Metanephros (tissue), 1 donor: ENCODE data around the gene MOCS1. TPM values are rescaled to one million over a fixed set of nuclear protein-coding genes. Genes with fewer than 3 reads are reported as not detected.

Source experiments
- total RNA-seq: library from RNA; depleted of rRNA; stranded (reverse); fragments of >200 nt; gene quantifications from one replicate; pipeline ENCODE4 v1.2.3, GENCODE V29; 2014

MOCS1 gene
- 16.2 TPM for total RNA-seq

DNA sequence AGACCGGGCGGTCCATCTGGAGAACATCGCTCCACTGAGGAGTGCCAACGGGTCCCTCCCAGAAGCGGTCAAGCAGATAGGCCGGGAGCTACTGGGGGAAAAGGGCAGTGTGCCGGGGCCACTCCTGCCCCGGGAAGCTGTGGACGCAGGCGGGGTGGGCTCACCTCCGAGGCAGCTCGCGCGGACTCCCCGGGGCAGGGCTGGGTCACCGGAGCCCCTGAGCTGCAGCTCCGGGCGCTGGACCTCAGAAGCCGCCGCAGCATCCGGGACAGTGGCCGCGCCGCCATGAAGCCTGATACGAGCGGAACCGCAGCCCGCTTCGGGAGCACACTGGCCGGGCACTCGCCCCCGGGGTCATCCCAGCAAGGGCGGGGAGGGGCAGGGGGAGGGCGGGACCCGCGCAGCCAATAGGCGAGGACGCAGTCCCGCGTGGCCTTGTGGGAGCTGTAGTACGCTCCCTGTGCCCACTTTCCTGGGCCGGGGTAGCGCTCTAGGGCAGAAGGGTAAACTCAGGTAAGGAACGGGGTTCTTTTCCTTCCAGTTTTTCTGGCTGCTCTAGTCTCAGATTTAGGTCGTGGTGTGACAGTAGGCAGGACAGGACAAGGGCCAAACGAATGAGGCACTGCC, at the start of gene MOCS1:
TSS of gene MOCS1 (minus strand) at position 332 of the 627 bp plus-strand sequence. CDS start at position 287, 45 bp downstream.

Other genes starting within 250 kb of the MOCS1 start
- gene KIF6, start 209.1 kb downstream of the MOCS1 start, total RNA-seq: 2.2 TPM
- 35.6 TPM for gene DAAM2, start 142.1 kb downstream of the MOCS1 start, total RNA-seq